GM12873 (cell line): ENCODE results near the gene SLC1A4.

Source experiments
- CTCF ChIP-seq: IDR thresholded peaks from 2 replicates; pipeline ENCODE4 v1.5.1; 2012; ENCODE audit warnings: low read depth, mild to moderate bottlenecking, moderate library complexity, low read length, control low read depth; ENCODE audit not compliant: insufficient read depth; ENCODE audit errors: missing control alignments

The SLC1A4 gene

DNA sequence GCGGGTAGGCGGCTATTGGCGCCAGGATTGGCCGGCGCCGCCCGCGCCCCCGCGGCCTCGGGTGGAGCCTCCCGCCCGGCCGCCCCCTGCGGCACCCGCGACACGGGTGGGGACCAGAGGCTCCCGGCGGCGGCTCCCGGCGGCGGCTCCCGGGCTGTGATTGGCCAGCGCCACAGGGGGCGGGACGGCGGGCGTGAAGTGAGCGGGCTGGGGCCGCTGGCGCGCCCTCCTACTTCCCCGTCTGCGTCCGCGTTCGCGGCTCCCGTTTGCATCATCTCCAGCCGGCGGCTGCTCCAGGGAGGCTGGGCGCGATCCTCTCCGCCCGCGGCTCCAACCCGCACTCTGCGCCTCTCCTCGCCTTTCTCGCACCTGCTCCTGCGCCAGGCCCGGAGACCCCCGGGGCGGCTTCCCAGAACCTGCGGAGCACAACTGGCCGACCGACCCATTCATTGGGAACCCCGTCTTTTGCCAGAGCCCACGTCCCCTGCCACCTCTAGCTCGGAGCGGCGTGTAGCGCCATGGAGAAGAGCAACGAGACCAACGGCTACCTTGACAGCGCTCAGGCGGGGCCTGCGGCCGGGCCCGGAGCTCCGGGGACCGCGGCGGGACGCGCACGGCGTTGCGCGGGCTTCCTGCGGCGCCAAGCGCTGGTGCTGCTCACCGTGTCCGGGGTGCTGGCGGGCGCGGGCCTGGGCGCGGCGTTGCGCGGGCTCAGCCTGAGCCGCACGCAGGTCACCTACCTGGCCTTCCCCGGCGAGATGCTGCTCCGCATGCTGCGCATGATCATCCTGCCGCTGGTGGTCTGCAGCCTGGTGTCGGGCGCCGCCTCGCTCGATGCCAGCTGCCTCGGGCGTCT lies at the start of gene SLC1A4:
TSS of gene SLC1A4 (plus strand) at position 274 of the 856 bp plus-strand sequence. CDS start at position 519, 245 bp downstream.
- TF ChIP-seq CTCF = no peak

DNA sequence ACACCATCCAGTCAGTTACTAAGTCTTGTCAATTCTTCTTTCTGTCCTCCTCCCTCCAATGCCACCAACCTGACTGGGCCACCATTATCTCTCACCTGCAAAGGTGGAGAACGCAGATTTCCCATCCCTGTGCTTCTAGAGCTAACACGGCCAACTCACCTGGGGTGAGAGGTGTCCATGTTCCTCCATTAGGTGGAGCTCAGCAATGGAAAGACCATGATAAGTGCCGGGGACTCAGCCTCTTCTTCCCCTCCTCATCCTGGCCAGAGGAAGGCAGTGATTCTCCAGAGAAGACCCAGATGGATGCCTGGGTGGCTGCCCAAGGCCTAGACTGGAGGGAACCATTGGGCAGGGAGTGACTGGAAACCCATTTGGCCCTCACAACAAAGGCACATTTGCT lies 48.1 kb upstream of the SLC1A4 start:
- no peak for TF ChIP-seq CTCF

- TF ChIP-seq CTCF = no peak
Observed at GRCh38 chr2:64941801-64942200, 47.4 kb upstream of the SLC1A4 start.

GRCh38 chr2:64942693-64943092 lies 46.5 kb upstream of the SLC1A4 start:
- no peak for TF ChIP-seq CTCF

- no peak for TF ChIP-seq CTCF
Observed at GRCh38 chr2:64943387-64944150, 45.6 kb upstream of the SLC1A4 start.

DNA sequence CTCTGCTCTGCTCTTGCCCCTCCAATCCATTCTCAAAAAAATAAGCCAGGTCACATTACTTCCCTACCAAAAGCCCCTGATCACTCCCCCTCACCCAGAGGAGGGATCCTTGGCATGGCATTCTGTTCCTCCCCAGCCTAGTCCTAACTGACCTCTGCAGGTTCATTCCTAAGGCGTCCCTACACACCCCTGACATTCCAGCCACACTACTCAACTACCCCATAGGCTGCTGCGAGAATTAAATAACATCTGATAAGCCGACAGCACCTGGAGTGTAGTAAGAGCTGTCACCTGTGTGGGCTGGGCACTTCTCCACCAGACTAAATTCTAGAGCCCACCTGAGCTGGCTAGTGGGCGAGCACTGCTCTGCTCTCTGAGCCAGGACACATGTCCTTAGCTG lies 44.7 kb upstream of the SLC1A4 start:
- no peak for TF ChIP-seq CTCF

DNA sequence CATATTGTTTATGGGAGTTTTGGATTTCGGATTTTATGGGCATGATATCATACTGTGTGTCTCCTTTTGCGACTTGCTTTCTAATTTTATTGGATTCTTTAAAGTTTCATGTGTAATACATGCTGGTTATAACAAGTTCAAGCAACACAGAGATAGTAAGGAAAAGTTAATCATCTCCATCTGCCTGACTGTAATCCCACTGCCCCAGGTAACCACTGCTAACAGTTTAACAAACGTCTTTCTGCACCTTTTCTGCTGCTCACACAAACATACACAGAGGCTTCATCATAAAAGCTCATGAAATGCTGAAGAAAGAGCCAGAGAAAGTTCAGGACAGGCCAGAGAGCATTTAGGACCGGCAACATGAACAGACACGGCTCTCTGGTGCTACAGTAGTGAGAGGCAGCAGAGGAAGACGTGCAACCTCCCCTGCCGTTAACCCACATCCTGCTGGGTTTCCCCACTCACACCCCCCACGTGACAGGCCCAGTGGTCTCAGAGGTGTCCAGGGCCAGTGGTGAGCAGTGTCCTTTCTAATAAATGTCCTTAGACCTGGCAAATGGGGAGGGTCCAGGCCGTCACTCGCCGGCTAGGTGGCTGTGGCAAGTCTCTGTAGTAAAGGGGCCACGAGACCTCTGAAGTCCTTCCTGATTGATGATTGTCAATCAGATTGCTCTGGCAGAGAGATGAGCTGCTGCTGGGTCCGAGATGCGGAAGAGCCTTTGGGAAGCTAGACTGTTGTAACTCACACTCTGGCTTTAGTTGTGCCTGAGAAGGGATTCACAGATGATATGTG lies 43.0 kb upstream of the SLC1A4 start:
- no peak for TF ChIP-seq CTCF
